NCI-H748 treated with DMSO at 0.1 percent for 48 hours (cell line): ENCODE results near the gene NKAIN2.
"Not testable (repeated sequence)": the region's sequence is repeated elsewhere in the genome, so short reads cannot be mapped to it uniquely, and the experiment has no call there.

Experiments used
- DNase-seq: peaks from one replicate; lab custom pipeline; 2025; lab: John Stamatoyannopoulos, UW

The NKAIN2 gene

GRCh38 chr6:124512431-124512830 lies 708.8 kb downstream of the NKAIN2 start:
- no peak for DNase-seq

GRCh38 chr6:124517339-124517738 lies 713.7 kb downstream of the NKAIN2 start:
- DNase-seq, result no peak

- DNase-seq, result no peak
Measured at GRCh38 chr6:124520514-124520913, 716.8 kb downstream of the NKAIN2 start.

- no peak for DNase-seq
Measured at GRCh38 chr6:124522335-124522734, 718.7 kb downstream of the NKAIN2 start.

- DNase-seq, result no peak
Measured at GRCh38 chr6:124524491-124525200, 721.0 kb downstream of the NKAIN2 start.

GRCh38 chr6:124530926-124531325 lies 727.3 kb downstream of the NKAIN2 start:
- DNase-seq, result no peak

GRCh38 chr6:124535299-124535698 lies 731.6 kb downstream of the NKAIN2 start:
- DNase-seq, result no peak

- DNase-seq, result no peak
Measured at GRCh38 chr6:124535746-124536145, 732.1 kb downstream of the NKAIN2 start.

- no peak for DNase-seq
Measured at GRCh38 chr6:124536157-124536841, 732.6 kb downstream of the NKAIN2 start.

GRCh38 chr6:124536842-124537191 lies 733.2 kb downstream of the NKAIN2 start:
- DNase-seq, result peak; percentile 64

GRCh38 chr6:124539096-124539495 lies 735.4 kb downstream of the NKAIN2 start:
- no peak for DNase-seq

GRCh38 chr6:124541573-124541972 lies 737.9 kb downstream of the NKAIN2 start:
- DNase-seq, result no peak

- DNase-seq, result no peak
Measured at GRCh38 chr6:124546601-124547000, 742.9 kb downstream of the NKAIN2 start.

GRCh38 chr6:124551711-124552233 lies 748.1 kb downstream of the NKAIN2 start:
- no peak for DNase-seq

GRCh38 chr6:124557873-124558272 lies 754.2 kb downstream of the NKAIN2 start:
- no peak for DNase-seq

- not testable (repeated sequence) for DNase-seq
Measured at GRCh38 chr6:124560078-124560477, 756.4 kb downstream of the NKAIN2 start.

- DNase-seq, result no peak
Measured at GRCh38 chr6:124560873-124561567, 757.4 kb downstream of the NKAIN2 start.

GRCh38 chr6:124561635-124562130 lies 758.0 kb downstream of the NKAIN2 start:
- no peak for DNase-seq

- DNase-seq, result not testable (repeated sequence)
Measured at GRCh38 chr6:124564125-124564524, 760.5 kb downstream of the NKAIN2 start.

- DNase-seq, result no peak
Measured at GRCh38 chr6:124567401-124567800, 763.7 kb downstream of the NKAIN2 start.

GRCh38 chr6:124573953-124574352 lies 770.3 kb downstream of the NKAIN2 start:
- DNase-seq, result no peak

- no peak for DNase-seq
Measured at GRCh38 chr6:124577734-124578281, 774.1 kb downstream of the NKAIN2 start.
